K562 treated with DMSO at 1 percent for 12 hours (cell line): ENCODE measurements around the gene DPF3. TPM values are rescaled to one million over a fixed set of nuclear protein-coding genes. Genes with fewer than 3 reads are reported as not detected.

Experiments used
- total RNA-seq: library from RNA; unstranded; fragments of 300-600 nt; gene quantifications from 2 replicates; pipeline ENCODE4 v1.2.3, GENCODE V29; 2022; ENCODE audit not compliant: insufficient read depth

Gene DPF3
- 0.89 and 1.0 TPM in 2 replicates for total RNA-seq

DNA sequence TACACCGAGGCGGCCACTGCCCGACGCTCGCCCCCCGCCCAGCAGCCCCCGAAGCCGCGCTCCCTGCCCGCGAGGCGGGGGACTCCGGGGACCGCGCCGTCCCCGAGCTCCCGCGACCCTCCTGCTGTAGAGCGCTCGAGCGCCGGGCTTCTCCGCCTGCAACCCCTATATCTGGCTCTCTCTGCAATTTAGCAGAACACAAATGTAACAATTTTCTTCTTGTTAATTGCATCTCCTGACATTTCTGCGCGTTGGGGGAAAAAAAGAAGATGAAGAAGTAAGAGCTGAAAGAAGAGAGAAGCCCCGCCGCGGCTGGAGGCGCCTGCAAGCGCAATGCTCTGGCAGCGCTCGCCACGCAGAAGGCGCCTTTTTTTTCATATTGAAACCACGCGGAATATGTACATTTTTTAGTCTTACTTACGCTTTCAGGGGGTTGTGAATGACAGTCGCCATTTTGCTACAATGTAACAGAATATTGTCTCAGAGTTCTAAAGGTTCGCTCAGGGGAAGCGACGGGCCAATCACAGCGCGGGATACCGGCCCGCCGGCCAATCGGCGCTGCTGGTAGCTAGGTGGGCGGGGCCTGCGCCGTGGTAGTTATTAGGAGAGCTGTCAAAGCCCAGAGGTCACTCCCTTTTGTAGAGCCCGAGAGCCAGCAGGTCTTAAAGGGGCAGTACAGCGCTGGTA is at the start of gene DPF3:
Gene DPF3 (minus strand): TSS at position 466 of the 687 bp plus-strand sequence. CDS start 13 bp downstream, at position 453.

DNA sequence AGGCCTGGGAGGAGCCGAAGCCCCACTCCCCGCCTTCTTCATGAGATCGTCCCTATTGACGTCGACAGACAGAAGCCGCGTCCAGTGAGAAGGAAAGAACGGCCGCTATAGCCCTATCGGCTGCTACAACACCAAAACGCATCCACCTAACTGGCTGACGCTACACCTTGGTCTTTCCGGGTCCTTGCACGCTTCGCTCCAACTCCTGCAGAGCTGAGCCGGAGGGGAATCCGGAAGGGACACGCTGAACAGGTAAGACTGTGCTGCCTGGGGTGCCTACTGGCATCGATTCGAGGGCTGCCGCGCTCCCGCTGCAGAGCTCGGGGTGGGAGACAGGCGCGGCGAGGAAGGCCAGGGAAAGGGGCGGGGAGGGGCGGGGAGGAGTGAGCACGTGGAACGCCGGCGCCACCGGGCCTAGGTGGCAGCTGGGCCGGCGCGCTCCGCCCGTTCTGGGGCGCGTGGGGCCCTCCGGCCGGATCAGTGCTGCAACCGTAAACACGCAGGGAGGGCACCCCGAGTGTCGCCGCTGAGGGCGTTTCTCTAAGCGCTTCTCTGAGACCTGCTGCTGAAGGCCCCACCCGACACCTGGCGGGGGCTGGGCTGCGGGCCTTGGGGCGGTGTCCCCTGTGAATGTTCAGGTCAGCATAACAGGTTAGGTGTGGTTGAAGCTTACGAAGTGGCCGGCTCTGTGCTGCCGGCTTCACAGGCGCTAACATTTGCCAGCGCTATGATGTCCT is 32.6 kb upstream of the DPF3 start, which contains the start of gene DCAF4:
Gene DCAF4 (plus strand): TSS at position 173 of the 737 bp plus-strand sequence. CDS start 11,515 bp downstream, outside the sequence.

Other genes with a start within 250 kb of the DPF3 start
- 11.3 and 12.8 TPM in 2 replicates for gene DCAF4, start 32.4 kb upstream of the DPF3 start, total RNA-seq
- 13.1 and 23.8 TPM in 2 replicates for gene ZFYVE1, start 133.0 kb upstream of the DPF3 start, total RNA-seq
- gene RBM25, start 164.4 kb upstream of the DPF3 start, total RNA-seq = 21.6 and 28.8 TPM in 2 replicates
- gene PSEN1, start 242.4 kb upstream of the DPF3 start, total RNA-seq = 9.6 and 32.4 TPM in 2 replicates